Activated CD4-positive, alpha-beta T cell treated with anti-CD3 and anti-CD28 coated beads for 36 hours (primary cell): ENCODE results near the gene CMSS1. TPM values are rescaled to one million over a fixed set of nuclear protein-coding genes. Genes with fewer than 3 reads are reported as not detected.

Experiments
- ATAC-seq: fragments of 200-7000 bp; cut with Tn5 transposase; one replicate; pipeline ENCODE4 v1.10.0; 2021; ENCODE audit warnings: mild to moderate bottlenecking, moderate library complexity
- CTCF ChIA-PET: fragments of 350-600 bp; sonication (Branson Sonifier 250); formaldehyde crosslinking; loops from one replicate; lab custom pipeline; 2021; ENCODE audit warnings: antibody characterized with exemption; lab: Charles Lee
- POLR2A ChIA-PET: fragments of 350-600 bp; sonication (Branson Sonifier 250); formaldehyde crosslinking; loops from one replicate; lab custom pipeline; 2021; ENCODE audit warnings: antibody characterized with exemption, inconsistent platforms; lab: Charles Lee
- DNase-seq: peaks from one replicate; pipeline ENCODE4 v3.0.0-alpha.2; 2020
- H3K27ac Mint-ChIP-seq: one replicate; pipeline ENCODE4 v1.8.0; 2021; ENCODE audit warnings: mixed read lengths
- H3K27me3 Mint-ChIP-seq: one replicate; pipeline ENCODE4 v1.8.0; 2021; ENCODE audit warnings: mixed read lengths
- H3K36me3 Mint-ChIP-seq: one replicate; pipeline ENCODE4 v1.8.0; 2021; ENCODE audit warnings: low read depth, mixed read lengths
- H3K4me1 Mint-ChIP-seq: one replicate; pipeline ENCODE4 v1.8.0; 2021; ENCODE audit warnings: mixed read lengths
- H3K4me3 Mint-ChIP-seq: one replicate; pipeline ENCODE4 v1.8.0; 2021; ENCODE audit warnings: mild to moderate bottlenecking, moderate library complexity, mixed read lengths
- H3K9me3 Mint-ChIP-seq: one replicate; pipeline ENCODE4 v1.8.0; 2021; ENCODE audit warnings: low read depth, mixed read lengths
- intact Hi-C, 2 experiments: fragments of 100-400 bp; cut with DNase I in 1 of 2; cut with micrococcal nuclease in 1 of 2; formaldehyde crosslinking; loops; one replicate each; pipeline versions ENCODE4 v1.14.2 to v1.15.1; 2022 to 2024; cut with DNase I, micrococcal nuclease
- total RNA-seq, 2 experiments: library from RNA; stranded (reverse); gene quantifications; one replicate each; pipeline ENCODE4 v1.2.3, GENCODE V29; 2021

Gene CMSS1
- total RNA-seq, 2 experiments from 2014 or later = 94.0 to 96.3 TPM

GRCh38 chr3:100123112-100123511, 305.4 kb downstream of the CMSS1 start:
- Mint-ChIP-seq H3K36me3 (peaks cover 3% of the 10 kb centered on the region), H3K9me3 (no peaks in the 10 kb centered on the region), H3K27me3 (no peaks in the 10 kb centered on the region), H3K4me3 (no peak overlapping the region), H3K27ac (no peak overlapping the region), H3K4me1 (no peaks in the 10 kb centered on the region)
- ChIA-PET POLR2A (no interaction called here), CTCF (no interaction called here)
- DNase-seq (no peak), ATAC-seq (no peak)
- intact Hi-C loops = no loop called here

- ChIA-PET CTCF (no interaction called here), POLR2A (no interaction called here)
- intact Hi-C loops = no loop called here
- Mint-ChIP-seq H3K27ac (no peak overlapping the region), H3K36me3 (peaks cover 3% of the 10 kb centered on the region), H3K27me3 (no peaks in the 10 kb centered on the region), H3K4me1 (no peaks in the 10 kb centered on the region), H3K9me3 (no peaks in the 10 kb centered on the region), H3K4me3 (no peak overlapping the region)
- DNase-seq (no peak), ATAC-seq (peak; percentile 60)
Measured at GRCh38 chr3:100124201-100124761, 306.6 kb downstream of the CMSS1 start.

GRCh38 chr3:100125161-100125938, 307.7 kb downstream of the CMSS1 start:
- Mint-ChIP-seq H3K27ac (no peak overlapping the region), H3K4me3 (no peak overlapping the region), H3K4me1 (no peaks in the 10 kb centered on the region), H3K27me3 (no peaks in the 10 kb centered on the region), H3K9me3 (no peaks in the 10 kb centered on the region), H3K36me3 (no peaks in the 10 kb centered on the region)
- intact Hi-C loops = no loop called here
- CTCF ChIA-PET = no interaction called here
- POLR2A ChIA-PET = no interaction called here
- ATAC-seq = no peak
- no peak for DNase-seq

- Mint-ChIP-seq H3K9me3 (no peaks in the 10 kb centered on the region), H3K4me1 (no peaks in the 10 kb centered on the region), H3K4me3 (no peak overlapping the region), H3K27me3 (no peaks in the 10 kb centered on the region), H3K36me3 (no peaks in the 10 kb centered on the region), H3K27ac (no peak overlapping the region)
- intact Hi-C loops = no loop called here
- CTCF ChIA-PET = no interaction called here
- ATAC-seq (no peak), DNase-seq (no peak)
- POLR2A ChIA-PET = no interaction called here
Measured at GRCh38 chr3:100127792-100128191, 310.1 kb downstream of the CMSS1 start.

- no peaks in the 10 kb centered on the region for H3K36me3 Mint-ChIP-seq
- no peak overlapping the region for H3K4me3 Mint-ChIP-seq
- POLR2A ChIA-PET = no interaction called here
Measured at GRCh38 chr3:100128565-100128964, 310.9 kb downstream of the CMSS1 start.

GRCh38 chr3:100129941-100130340, 312.3 kb downstream of the CMSS1 start:
- no peaks in the 10 kb centered on the region for H3K36me3 Mint-ChIP-seq
- no peak for ATAC-seq
- H3K27ac Mint-ChIP-seq = no peak overlapping the region
- DNase-seq = no peak
- POLR2A ChIA-PET = no interaction called here
- no peak overlapping the region for H3K4me3 Mint-ChIP-seq
- no peaks in the 10 kb centered on the region for H3K27me3 Mint-ChIP-seq
- intact Hi-C loops = no loop called here
- CTCF ChIA-PET = interaction anchor here (1.6 kb wide), 1 partner anchor 61 kb away, joined by 4 read pairs; no protein-coding TSS in a partner anchor
- no peaks in the 10 kb centered on the region for H3K4me1 Mint-ChIP-seq
- H3K9me3 Mint-ChIP-seq = no peaks in the 10 kb centered on the region

More at GRCh38 chr3:100128565-100128964, 310.9 kb downstream of the CMSS1 start:
- ATAC-seq (no peak), DNase-seq (no peak)
- no peak overlapping the region for H3K27ac Mint-ChIP-seq
- H3K4me1 Mint-ChIP-seq = no peaks in the 10 kb centered on the region
- no peaks in the 10 kb centered on the region for H3K27me3 Mint-ChIP-seq
- H3K9me3 Mint-ChIP-seq = no peaks in the 10 kb centered on the region
- CTCF ChIA-PET = interaction anchor here (0.7 kb wide), 1 partner anchor 45 kb away, joined by 3 read pairs; no protein-coding TSS in a partner anchor
- intact Hi-C loops = no loop called here

GRCh38 chr3:100131241-100131640, 313.6 kb downstream of the CMSS1 start:
- ChIA-PET CTCF (interaction anchor here (1.6 kb wide), 1 partner anchor 62 kb away, joined by 4 read pairs; no protein-coding TSS in a partner anchor), POLR2A (interaction anchor here (0.7 kb wide), 1 partner anchor 236 kb away, joined by 7 read pairs; no protein-coding TSS in a partner anchor)
- no peaks in the 10 kb centered on the region for H3K9me3 Mint-ChIP-seq
- ATAC-seq (no peak), DNase-seq (no peak)
- no peak overlapping the region for H3K4me3 Mint-ChIP-seq
- H3K4me1 Mint-ChIP-seq = no peaks in the 10 kb centered on the region
- intact Hi-C loops = no loop called here
- H3K36me3 Mint-ChIP-seq = peaks cover 4% of the 10 kb centered on the region
- no peak overlapping the region for H3K27ac Mint-ChIP-seq
- no peaks in the 10 kb centered on the region for H3K27me3 Mint-ChIP-seq

- no peaks in the 10 kb centered on the region for H3K9me3 Mint-ChIP-seq
- H3K36me3 Mint-ChIP-seq = peaks cover 13% of the 10 kb centered on the region
- DNase-seq = no peak
- ATAC-seq = no peak
- POLR2A ChIA-PET = no interaction called here
- no peaks in the 10 kb centered on the region for H3K27me3 Mint-ChIP-seq
- intact Hi-C loops = no loop called here
- no peak overlapping the region for H3K4me3 Mint-ChIP-seq
- H3K27ac Mint-ChIP-seq = no peak overlapping the region
- CTCF ChIA-PET = no interaction called here
- no peaks in the 10 kb centered on the region for H3K4me1 Mint-ChIP-seq
Measured at GRCh38 chr3:100136921-100137320, 319.3 kb downstream of the CMSS1 start.

- no peak for DNase-seq
- intact Hi-C loops = no loop called here
- Mint-ChIP-seq H3K4me3 (no peak overlapping the region), H3K9me3 (peaks cover 4% of the 10 kb centered on the region), H3K4me1 (no peaks in the 10 kb centered on the region), H3K36me3 (peaks cover 18% of the 10 kb centered on the region), H3K27ac (no peak overlapping the region), H3K27me3 (no peaks in the 10 kb centered on the region)
- ATAC-seq = no peak
- ChIA-PET CTCF (interaction anchor here (1.6 kb wide), 1 partner anchor 14 kb away, joined by 3 read pairs; no protein-coding TSS in a partner anchor), POLR2A (no interaction called here)
Measured at GRCh38 chr3:100140976-100141375, 323.3 kb downstream of the CMSS1 start.

GRCh38 chr3:100141586-100141985, 323.9 kb downstream of the CMSS1 start:
- ATAC-seq = no peak
- H3K27me3 Mint-ChIP-seq = no peaks in the 10 kb centered on the region
- no peaks in the 10 kb centered on the region for H3K4me1 Mint-ChIP-seq
- ChIA-PET CTCF (no interaction called here), POLR2A (no interaction called here)
- peaks cover 4% of the 10 kb centered on the region for H3K9me3 Mint-ChIP-seq
- intact Hi-C loops = no loop called here
- H3K36me3 Mint-ChIP-seq = peaks cover 15% of the 10 kb centered on the region
- no peak overlapping the region for H3K27ac Mint-ChIP-seq
- no peak for DNase-seq
- H3K4me3 Mint-ChIP-seq = no peak overlapping the region

- peaks cover 4% of the 10 kb centered on the region for H3K9me3 Mint-ChIP-seq
- H3K36me3 Mint-ChIP-seq = peaks cover 20% of the 10 kb centered on the region
- H3K27ac Mint-ChIP-seq = no peak overlapping the region
- intact Hi-C loops = no loop called here
- POLR2A ChIA-PET = no interaction called here
- H3K4me3 Mint-ChIP-seq = no peak overlapping the region
- H3K4me1 Mint-ChIP-seq = no peaks in the 10 kb centered on the region
- CTCF ChIA-PET = interaction anchor here (1.3 kb wide), 1 partner anchor 76 kb away, joined by 3 read pairs; no protein-coding TSS in a partner anchor
- ATAC-seq = no peak
- H3K27me3 Mint-ChIP-seq = no peaks in the 10 kb centered on the region
- no peak for DNase-seq
Measured at GRCh38 chr3:100144255-100144866, 326.7 kb downstream of the CMSS1 start.
